ENCODE measurements around the gene CERS5.

DNA sequence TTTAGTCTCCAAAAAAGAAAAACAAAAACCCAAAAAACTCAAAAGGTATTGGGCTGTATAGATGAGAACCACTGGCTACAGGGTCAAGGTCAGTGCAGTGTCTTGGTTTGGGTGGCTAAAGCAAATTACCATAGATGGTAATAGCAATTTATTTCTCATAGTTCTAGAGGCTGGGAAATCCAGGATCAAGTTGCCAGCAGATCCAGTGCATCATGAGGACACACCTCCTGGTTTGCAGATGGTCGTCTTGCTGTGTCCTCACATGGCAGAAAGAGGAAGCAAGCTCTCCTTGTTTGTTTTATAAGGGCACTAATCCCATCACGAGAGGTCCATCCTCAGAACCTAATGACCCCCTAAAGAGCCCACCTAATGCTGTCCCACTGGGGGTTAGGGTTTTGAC lies 44.0 kb downstream of the CERS5 start:
- TF ChIP-seq CTCF (IDR thresholded peaks at IDR 0.05; ENCODE audit: low read depth, low read length), result no peak
- TF ChIP-seq EZH2phosphoT487 (IDR thresholded peaks at IDR 0.05; ENCODE audit: low read depth), result no peak

Data from OCI-LY3 (cell line).